GM12878 (cell line): Measurements from ENCODE around the gene GNB5. TPM values are rescaled to one million over a fixed set of nuclear protein-coding genes. Genes with fewer than 3 reads are reported as not detected.

Experiments
- BCL11A ChIP-seq: IDR thresholded peaks from 2 replicates; pipeline ENCODE4 v1.6.1; 2011; ENCODE audit warnings: low read depth, low read length
- EP300 ChIP-seq, 2 experiments: fragments of 150-350 bp in 1 of 2; IDR thresholded peaks; 2 replicates each; pipeline ENCODE4 v1.6.1; 2011 to 2012; ENCODE audit warnings: low read depth in 2 of 2, low read length in 2 of 2, borderline replicate concordance in 1 of 2, improper control_type of control experiment in 1 of 2, inconsistent platforms in 1 of 2; ENCODE audit not compliant: control insufficient read depth in 1 of 2
- ETV6 ChIP-seq, 2 experiments: fragments of 450-650 bp in 1 of 2; IDR thresholded peaks in 1 of 2; conservative IDR thresholded peaks in 1 of 2; 2 replicates each; pipeline ENCODE4 v1.6.1; 2014; ENCODE audit warnings: antibody characterized with exemption in 1 of 2, borderline replicate concordance in 1 of 2, low read depth in 1 of 2, mild to moderate bottlenecking in 1 of 2, moderate library complexity in 1 of 2
- FOXM1 ChIP-seq: IDR thresholded peaks from 2 replicates; pipeline ENCODE4 v1.6.1; 2012; ENCODE audit warnings: low read depth, mild to moderate bottlenecking, inconsistent platforms, low read length, moderate library complexity
- JUND ChIP-seq: IDR thresholded peaks from 2 replicates; pipeline ENCODE4 v1.6.1; 2012; ENCODE audit warnings: low read depth, mild to moderate bottlenecking, low read length, improper control_type of control experiment, moderate library complexity
- LARP7 ChIP-seq: fragments of 450-650 bp; IDR thresholded peaks from 2 replicates; pipeline ENCODE4 v1.6.1; 2017; ENCODE audit warnings: mild to moderate bottlenecking
- MXI1 ChIP-seq: fragments of 150-350 bp; IDR thresholded peaks from 2 replicates; pipeline ENCODE4 v1.6.1; 2011; ENCODE audit warnings: low read depth, mild to moderate bottlenecking, inconsistent platforms, low read length, improper control_type of control experiment
- NBN ChIP-seq: fragments of 450-650 bp; IDR thresholded peaks from 2 replicates; pipeline ENCODE4 v1.6.1; 2016
- SMAD1 ChIP-seq: fragments of 450-650 bp; IDR thresholded peaks from 2 replicates; pipeline ENCODE4 v1.6.1; 2018; ENCODE audit warnings: mild to moderate bottlenecking, low read depth; ENCODE audit not compliant: partially characterized antibody
- SMAD5 ChIP-seq: IDR thresholded peaks from 2 replicates; pipeline ENCODE4 v1.6.1; 2016; ENCODE audit warnings: antibody characterized with exemption, low read depth
- TARDBP ChIP-seq: IDR thresholded peaks from 2 replicates; pipeline ENCODE4 v1.6.1; 2016; ENCODE audit warnings: borderline replicate concordance
- TCF7 ChIP-seq: IDR thresholded peaks from 2 replicates; pipeline ENCODE4 v1.6.1; 2014; ENCODE audit warnings: antibody characterized with exemption, borderline replicate concordance
- ZBED1 ChIP-seq: IDR thresholded peaks from 2 replicates; pipeline ENCODE4 v1.6.1; 2016; ENCODE audit warnings: borderline replicate concordance
- polyA plus RNA-seq, 11 experiments: library from polyadenylated mRNA; depleted of rRNA in 4 of 11; unstranded in 6 of 11; stranded (reverse) in 5 of 11; fragments of >200 nt; fragmentation: Nextera tagmentation in 4 of 11; fragmentation: Illumina TruSeq in 1 of 11; extraction: Ambion mirVana in 4 of 11; extraction: Trizol in 1 of 11; gene quantifications; 1 replicate in 1 of 11; 2 replicates in 10 of 11; pipeline versions ENCODE4 v1.2.1 to v1.2.3, GENCODE V29; 2011 to 2016; ENCODE audit warnings: inconsistent platforms in 2 of 11, missing spikeins in 2 of 11, low read depth in 1 of 11
- total RNA-seq, 4 experiments: library from RNA; depleted of rRNA in 3 of 4; stranded (reverse); fragments of >200 nt in 3 of 4; fragmentation: Illumina TruSeq in 1 of 4; extraction: Trizol in 1 of 4; gene quantifications; 2 replicates each; pipeline versions ENCODE4 v1.2.1 to v1.2.3, GENCODE V29; 2013 to 2021
- TF ChIP-seq, protein P1 (sequence below): fragments of 150-350 bp; IDR thresholded peaks from 2 replicates; pipeline ENCODE4 v1.6.1; 2016; ENCODE audit warnings: low read depth, low read length
- TF ChIP-seq, protein P2 (sequence below): fragments of 450-650 bp; conservative IDR thresholded peaks from 2 replicates; pipeline ENCODE4 v1.6.1; 2017; ENCODE audit warnings: mild to moderate bottlenecking, moderate library complexity
- TF ChIP-seq, protein P3 (sequence below): fragments of 450-650 bp; IDR thresholded peaks from 2 replicates; pipeline ENCODE4 v1.6.1; 2016; ENCODE audit warnings: mild to moderate bottlenecking
- TF ChIP-seq, protein P4 (sequence below): fragments of 450-650 bp; IDR thresholded peaks from 2 replicates; pipeline ENCODE4 v1.6.1; 2018; ENCODE audit warnings: mild to moderate bottlenecking, low read depth, moderate library complexity; ENCODE audit not compliant: partially characterized antibody
- TF ChIP-seq, protein P5 (sequence below): fragments of 450-650 bp; IDR thresholded peaks from 2 replicates; pipeline ENCODE4 v1.6.1; 2016; ENCODE audit warnings: mild to moderate bottlenecking

Gene GNB5
- total and polyA plus RNA-seq, 10 of the 15 experiments (the other 5 are each of a cell fraction or from before 2014, with no cell fraction given) = 2.4 to 25.9 (median 15.2) TPM

DNA sequence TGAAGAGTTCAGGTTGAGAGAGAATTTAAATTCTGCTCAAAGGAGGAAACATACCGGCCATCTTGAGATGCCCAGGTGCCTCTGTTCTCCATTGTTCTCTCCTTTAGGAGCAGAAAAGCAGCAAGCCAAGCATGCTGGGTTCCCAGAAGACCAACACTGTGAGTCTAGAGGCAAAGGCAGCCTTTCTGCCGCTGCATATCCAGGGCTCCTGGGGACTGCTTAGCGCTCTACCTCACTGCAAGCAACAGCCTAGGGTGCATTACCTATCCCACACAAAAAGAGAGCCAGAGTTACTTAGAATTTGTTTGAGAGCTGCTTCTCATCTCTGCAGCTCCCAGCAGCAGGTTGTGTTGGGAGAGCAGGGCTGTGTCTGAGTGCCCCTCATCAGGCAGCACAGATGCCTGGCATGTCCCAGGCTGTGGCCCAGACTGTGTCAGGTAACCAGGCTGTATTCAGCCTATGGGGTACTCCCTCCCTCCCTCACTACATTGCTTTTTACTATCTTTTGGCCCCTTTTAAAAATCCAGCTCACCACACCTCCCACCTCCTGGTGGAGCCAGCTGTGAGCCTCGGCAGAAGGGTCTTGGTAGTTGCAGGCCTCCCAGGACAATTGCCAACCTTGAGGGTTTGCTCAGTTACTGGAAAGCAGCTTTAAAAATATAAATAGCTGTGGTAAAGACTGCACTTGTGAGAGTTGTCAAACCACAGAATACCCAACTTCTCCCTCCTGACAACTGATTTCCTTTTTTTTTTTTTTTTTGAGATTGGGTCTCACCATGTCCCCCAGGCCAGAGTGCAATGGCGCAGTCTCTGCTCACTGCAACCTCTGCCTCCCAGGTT lies 108.8 kb downstream of the GNB5 start (continued):
- TF ChIP-seq, protein P1, sequence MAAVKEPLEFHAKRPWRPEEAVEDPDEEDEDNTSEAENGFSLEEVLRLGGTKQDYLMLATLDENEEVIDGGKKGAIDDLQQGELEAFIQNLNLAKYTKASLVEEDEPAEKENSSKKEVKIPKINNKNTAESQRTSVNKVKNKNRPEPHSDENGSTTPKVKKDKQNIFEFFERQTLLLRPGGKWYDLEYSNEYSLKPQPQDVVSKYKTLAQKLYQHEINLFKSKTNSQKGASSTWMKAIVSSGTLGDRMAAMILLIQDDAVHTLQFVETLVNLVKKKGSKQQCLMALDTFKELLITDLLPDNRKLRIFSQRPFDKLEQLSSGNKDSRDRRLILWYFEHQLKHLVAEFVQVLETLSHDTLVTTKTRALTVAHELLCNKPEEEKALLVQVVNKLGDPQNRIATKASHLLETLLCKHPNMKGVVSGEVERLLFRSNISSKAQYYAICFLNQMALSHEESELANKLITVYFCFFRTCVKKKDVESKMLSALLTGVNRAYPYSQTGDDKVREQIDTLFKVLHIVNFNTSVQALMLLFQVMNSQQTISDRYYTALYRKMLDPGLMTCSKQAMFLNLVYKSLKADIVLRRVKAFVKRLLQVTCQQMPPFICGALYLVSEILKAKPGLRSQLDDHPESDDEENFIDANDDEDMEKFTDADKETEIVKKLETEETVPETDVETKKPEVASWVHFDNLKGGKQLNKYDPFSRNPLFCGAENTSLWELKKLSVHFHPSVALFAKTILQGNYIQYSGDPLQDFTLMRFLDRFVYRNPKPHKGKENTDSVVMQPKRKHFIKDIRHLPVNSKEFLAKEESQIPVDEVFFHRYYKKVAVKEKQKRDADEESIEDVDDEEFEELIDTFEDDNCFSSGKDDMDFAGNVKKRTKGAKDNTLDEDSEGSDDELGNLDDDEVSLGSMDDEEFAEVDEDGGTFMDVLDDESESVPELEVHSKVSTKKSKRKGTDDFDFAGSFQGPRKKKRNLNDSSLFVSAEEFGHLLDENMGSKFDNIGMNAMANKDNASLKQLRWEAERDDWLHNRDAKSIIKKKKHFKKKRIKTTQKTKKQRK = no peak
- TF ChIP-seq, protein P2, sequence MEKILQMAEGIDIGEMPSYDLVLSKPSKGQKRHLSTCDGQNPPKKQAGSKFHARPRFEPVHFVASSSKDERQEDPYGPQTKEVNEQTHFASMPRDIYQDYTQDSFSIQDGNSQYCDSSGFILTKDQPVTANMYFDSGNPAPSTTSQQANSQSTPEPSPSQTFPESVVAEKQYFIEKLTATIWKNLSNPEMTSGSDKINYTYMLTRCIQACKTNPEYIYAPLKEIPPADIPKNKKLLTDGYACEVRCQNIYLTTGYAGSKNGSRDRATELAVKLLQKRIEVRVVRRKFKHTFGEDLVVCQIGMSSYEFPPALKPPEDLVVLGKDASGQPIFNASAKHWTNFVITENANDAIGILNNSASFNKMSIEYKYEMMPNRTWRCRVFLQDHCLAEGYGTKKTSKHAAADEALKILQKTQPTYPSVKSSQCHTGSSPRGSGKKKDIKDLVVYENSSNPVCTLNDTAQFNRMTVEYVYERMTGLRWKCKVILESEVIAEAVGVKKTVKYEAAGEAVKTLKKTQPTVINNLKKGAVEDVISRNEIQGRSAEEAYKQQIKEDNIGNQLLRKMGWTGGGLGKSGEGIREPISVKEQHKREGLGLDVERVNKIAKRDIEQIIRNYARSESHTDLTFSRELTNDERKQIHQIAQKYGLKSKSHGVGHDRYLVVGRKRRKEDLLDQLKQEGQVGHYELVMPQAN = no peak
- TF ChIP-seq SMAD5 (no peak), SMAD1 (no peak), TARDBP (no peak), FOXM1 (peak; percentile 48; the same call in 1 of the 2 replicates), MXI1 (no peak), NBN (peak; percentile 93), LARP7 (peak; percentile 24; the same call in 1 of the 2 replicates), TCF7 (no peak), JUND (no peak), ZBED1 (0 out of 2 replicates have a peak, but pooled peaks have one; percentile 11), BCL11A (peak; percentile 42; the same call in 1 of the 2 replicates), EP300 (IDR thresholded peaks at IDR 0.05; ENCODE audit: borderline replicate concordance in 1 of 2, control insufficient read depth in 1 of 2, low read depth in 2 of 2, low read length in 2 of 2) (peak in 1 of 2 experiments; percentile 74; a peak in 3 of 4 replicates), ETV6 (conservative IDR thresholded peaks at IDR 0.05 in 1 of 2, IDR thresholded peaks at IDR 0.05 in 1 of 2; ENCODE audit: borderline replicate concordance in 1 of 2, low read depth in 1 of 2) (no peak)
- TF ChIP-seq, protein P3, sequence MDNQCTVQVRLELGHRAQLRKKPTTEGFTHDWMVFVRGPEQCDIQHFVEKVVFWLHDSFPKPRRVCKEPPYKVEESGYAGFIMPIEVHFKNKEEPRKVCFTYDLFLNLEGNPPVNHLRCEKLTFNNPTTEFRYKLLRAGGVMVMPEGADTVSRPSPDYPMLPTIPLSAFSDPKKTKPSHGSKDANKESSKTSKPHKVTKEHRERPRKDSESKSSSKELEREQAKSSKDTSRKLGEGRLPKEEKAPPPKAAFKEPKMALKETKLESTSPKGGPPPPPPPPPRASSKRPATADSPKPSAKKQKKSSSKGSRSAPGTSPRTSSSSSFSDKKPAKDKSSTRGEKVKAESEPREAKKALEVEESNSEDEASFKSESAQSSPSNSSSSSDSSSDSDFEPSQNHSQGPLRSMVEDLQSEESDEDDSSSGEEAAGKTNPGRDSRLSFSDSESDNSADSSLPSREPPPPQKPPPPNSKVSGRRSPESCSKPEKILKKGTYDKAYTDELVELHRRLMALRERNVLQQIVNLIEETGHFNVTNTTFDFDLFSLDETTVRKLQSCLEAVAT = peak; percentile 82
- TF ChIP-seq, protein P4, sequence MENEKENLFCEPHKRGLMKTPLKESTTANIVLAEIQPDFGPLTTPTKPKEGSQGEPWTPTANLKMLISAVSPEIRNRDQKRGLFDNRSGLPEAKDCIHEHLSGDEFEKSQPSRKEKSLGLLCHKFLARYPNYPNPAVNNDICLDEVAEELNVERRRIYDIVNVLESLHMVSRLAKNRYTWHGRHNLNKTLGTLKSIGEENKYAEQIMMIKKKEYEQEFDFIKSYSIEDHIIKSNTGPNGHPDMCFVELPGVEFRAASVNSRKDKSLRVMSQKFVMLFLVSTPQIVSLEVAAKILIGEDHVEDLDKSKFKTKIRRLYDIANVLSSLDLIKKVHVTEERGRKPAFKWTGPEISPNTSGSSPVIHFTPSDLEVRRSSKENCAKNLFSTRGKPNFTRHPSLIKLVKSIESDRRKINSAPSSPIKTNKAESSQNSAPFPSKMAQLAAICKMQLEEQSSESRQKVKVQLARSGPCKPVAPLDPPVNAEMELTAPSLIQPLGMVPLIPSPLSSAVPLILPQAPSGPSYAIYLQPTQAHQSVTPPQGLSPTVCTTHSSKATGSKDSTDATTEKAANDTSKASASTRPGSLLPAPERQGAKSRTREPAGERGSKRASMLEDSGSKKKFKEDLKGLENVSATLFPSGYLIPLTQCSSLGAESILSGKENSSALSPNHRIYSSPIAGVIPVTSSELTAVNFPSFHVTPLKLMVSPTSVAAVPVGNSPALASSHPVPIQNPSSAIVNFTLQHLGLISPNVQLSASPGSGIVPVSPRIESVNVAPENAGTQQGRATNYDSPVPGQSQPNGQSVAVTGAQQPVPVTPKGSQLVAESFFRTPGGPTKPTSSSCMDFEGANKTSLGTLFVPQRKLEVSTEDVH = no peak
- TF ChIP-seq, protein P5, sequence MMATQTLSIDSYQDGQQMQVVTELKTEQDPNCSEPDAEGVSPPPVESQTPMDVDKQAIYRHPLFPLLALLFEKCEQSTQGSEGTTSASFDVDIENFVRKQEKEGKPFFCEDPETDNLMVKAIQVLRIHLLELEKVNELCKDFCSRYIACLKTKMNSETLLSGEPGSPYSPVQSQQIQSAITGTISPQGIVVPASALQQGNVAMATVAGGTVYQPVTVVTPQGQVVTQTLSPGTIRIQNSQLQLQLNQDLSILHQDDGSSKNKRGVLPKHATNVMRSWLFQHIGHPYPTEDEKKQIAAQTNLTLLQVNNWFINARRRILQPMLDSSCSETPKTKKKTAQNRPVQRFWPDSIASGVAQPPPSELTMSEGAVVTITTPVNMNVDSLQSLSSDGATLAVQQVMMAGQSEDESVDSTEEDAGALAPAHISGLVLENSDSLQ = peak; percentile 61; the same call in 1 of the 2 replicates
